Mesendoderm (in vitro differentiated cells): ENCODE data around the gene LELP1.
"Not testable (repeated sequence)": the region's sequence is repeated elsewhere in the genome, so short reads cannot be mapped to it uniquely, and the experiment has no call there.

Experiments
- DNase-seq: peaks from one replicate; pipeline ENCODE4 v3.0.0; 2013
- H2AK5ac ChIP-seq: 2 replicates; pipeline ENCODE4 v1.6.1; 2013; ENCODE audit warnings: low read length, inconsistent platforms
- H2BK120ac ChIP-seq: 2 replicates; pipeline ENCODE4 v1.6.1; 2013; ENCODE audit warnings: low read depth, mild to moderate bottlenecking, low read length, moderate library complexity, mixed read lengths
- H2BK15ac ChIP-seq: replicated peaks from 2 replicates; pipeline ENCODE4 v1.6.1; 2013; ENCODE audit warnings: low read depth, mild to moderate bottlenecking, moderate library complexity
- H2BK5ac ChIP-seq: 2 replicates; pipeline ENCODE4 v1.6.1; 2013; ENCODE audit warnings: low read length, inconsistent platforms
- H3K18ac ChIP-seq: 2 replicates; pipeline ENCODE4 v1.6.1; 2013; ENCODE audit warnings: mild to moderate bottlenecking, low read length, mixed read lengths
- H3K23ac ChIP-seq: one replicate; pipeline ENCODE4 v1.6.1; 2013; ENCODE audit warnings: low read length
- H3K27ac ChIP-seq: 2 replicates; pipeline ENCODE4 v1.5.1; 2013; ENCODE audit warnings: low read depth, mild to moderate bottlenecking, inconsistent platforms, low read length, moderate library complexity
- H3K27me3 ChIP-seq: 2 replicates; pipeline ENCODE4 v1.6.1; 2013; ENCODE audit warnings: low read length, control low read depth, mild to moderate bottlenecking, inconsistent platforms; ENCODE audit not compliant: insufficient read depth, poor library complexity
- H3K36me3 ChIP-seq: 2 replicates; pipeline ENCODE4 v1.6.1; 2013; ENCODE audit warnings: low read length, inconsistent platforms; ENCODE audit not compliant: control insufficient read depth, insufficient read depth
- H3K4ac ChIP-seq: one replicate; pipeline ENCODE4 v1.6.1; 2013; ENCODE audit warnings: low read depth, mild to moderate bottlenecking, low read length, moderate library complexity
- H3K4me1 ChIP-seq: 2 replicates; pipeline ENCODE4 v1.6.1; 2013; ENCODE audit warnings: low read depth, low read length, inconsistent platforms; ENCODE audit not compliant: control insufficient read depth
- H3K4me2 ChIP-seq: 2 replicates; pipeline ENCODE4 v1.6.1; 2013; ENCODE audit warnings: low read length
- H3K4me3 ChIP-seq: 2 replicates; pipeline ENCODE4 v1.5.1; 2013; ENCODE audit warnings: mild to moderate bottlenecking, low read length
- H3K56ac ChIP-seq: one replicate; pipeline ENCODE4 v1.6.1; 2013; ENCODE audit warnings: low read length
- H3K79me1 ChIP-seq: 2 replicates; pipeline ENCODE4 v1.6.1; 2013; ENCODE audit warnings: low read length, inconsistent platforms
- H3K79me2 ChIP-seq: 2 replicates; pipeline ENCODE4 v1.6.1; 2013; ENCODE audit warnings: mild to moderate bottlenecking, low read length; ENCODE audit not compliant: control insufficient read depth, insufficient read depth
- H3K9ac ChIP-seq: 2 replicates; pipeline ENCODE4 v1.6.1; 2013; ENCODE audit warnings: low read length, inconsistent platforms
- H4K5ac ChIP-seq: one replicate; pipeline ENCODE4 v1.6.1; 2013; ENCODE audit warnings: low read length
- H4K8ac ChIP-seq: one replicate; pipeline ENCODE4 v1.6.1; 2013; ENCODE audit warnings: low read depth, mild to moderate bottlenecking, control low read depth, low read length, moderate library complexity
- WGBS: extraction: QIAGEN DNeasy Blood & Tissue Kit; methylation state at CpG from one replicate; pipeline ENCODE4 v1.1.7; 2013; ENCODE audit warnings: low lambda C conversion rate, missing lambda C conversion rate; ENCODE audit not compliant: insufficient coverage; ENCODE audit errors: extremely low coverage; 5-methylcytosine and 5-hydroxymethylcytosine counted together

Gene LELP1

DNA sequence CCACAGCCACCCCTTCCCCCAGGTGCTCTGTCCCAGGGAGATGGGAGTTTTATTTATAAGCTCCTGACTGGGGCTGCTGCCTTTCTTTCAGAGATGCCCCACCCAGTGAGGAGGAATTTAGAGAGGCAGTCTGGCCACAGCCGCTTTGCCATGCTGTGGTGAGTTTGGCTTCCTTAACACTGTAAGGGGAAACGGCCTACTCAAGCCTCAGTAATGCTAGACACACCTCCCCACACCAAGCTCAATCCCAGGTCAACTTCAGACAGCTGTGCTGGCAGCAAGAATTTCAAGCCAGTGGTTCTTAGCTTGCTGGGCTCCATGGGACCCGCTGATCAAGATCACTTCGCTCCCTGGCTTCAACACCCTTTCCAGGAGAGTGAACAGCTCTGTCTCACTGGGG is 14.9 kb upstream of the LELP1 start:
- H3K9ac ChIP-seq, H2BK120ac ChIP-seq, H2AK5ac ChIP-seq, H4K5ac ChIP-seq, H3K23ac ChIP-seq, H3K4me3 ChIP-seq, H3K18ac ChIP-seq, DNase-seq, H3K27ac ChIP-seq, H3K27me3 ChIP-seq, H3K36me3 ChIP-seq, H2BK15ac ChIP-seq, H3K4me2 ChIP-seq, H3K56ac ChIP-seq, H3K4me1 ChIP-seq, H3K4ac ChIP-seq, H2BK5ac ChIP-seq, H4K8ac ChIP-seq, H3K79me2 ChIP-seq, H3K79me1 ChIP-seq: not testable (repeated sequence)
- no CpG with 5 or more reads among the region's 4 CpGs for WGBS

DNA sequence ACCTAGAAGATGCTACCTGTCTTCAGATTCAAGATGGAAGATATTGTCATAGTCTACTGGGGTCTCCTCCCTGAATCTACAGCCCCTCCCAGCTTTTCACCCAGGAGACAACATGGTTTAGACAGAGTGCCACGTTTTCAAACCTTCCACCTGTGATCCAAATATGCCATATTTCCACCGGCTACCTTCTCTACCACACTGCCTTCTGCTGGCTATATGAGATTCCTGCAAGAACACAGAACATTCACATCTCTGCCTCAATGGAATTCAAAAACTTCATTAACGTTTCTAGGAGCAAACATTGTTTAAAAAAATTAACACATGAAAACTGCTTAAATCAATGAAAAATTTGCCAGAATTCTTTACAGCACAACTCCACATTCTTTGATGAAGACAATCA is 12.9 kb upstream of the LELP1 start:
- no peaks in the 10 kb centered on the region for H3K4me1 ChIP-seq
- H3K4me2 ChIP-seq, result no peak overlapping the region
- H2BK5ac ChIP-seq, result no peak overlapping the region
- H2BK120ac ChIP-seq, result no peak overlapping the region
- no CpG with 5 or more reads among the region's 3 CpGs for WGBS
- no peak overlapping the region for H3K4ac ChIP-seq
- H2BK15ac ChIP-seq, result no peak overlapping the region
- no peak overlapping the region for H3K56ac ChIP-seq
- no peak overlapping the region for H3K4me3 ChIP-seq
- no peaks in the 10 kb centered on the region for H3K27me3 ChIP-seq
- no peak overlapping the region for H3K18ac ChIP-seq
- no peaks in the 10 kb centered on the region for H3K79me2 ChIP-seq
- H3K79me1 ChIP-seq, result no peaks in the 10 kb centered on the region
- H4K5ac ChIP-seq, result no peak overlapping the region
- H3K23ac ChIP-seq, result no peak overlapping the region
- H3K36me3 ChIP-seq, result no peaks in the 10 kb centered on the region
- H2AK5ac ChIP-seq, result no peak overlapping the region
- no peak overlapping the region for H3K27ac ChIP-seq
- H4K8ac ChIP-seq, result no peak overlapping the region
- peak; percentile 39 for DNase-seq
- no peak overlapping the region for H3K9ac ChIP-seq

DNA sequence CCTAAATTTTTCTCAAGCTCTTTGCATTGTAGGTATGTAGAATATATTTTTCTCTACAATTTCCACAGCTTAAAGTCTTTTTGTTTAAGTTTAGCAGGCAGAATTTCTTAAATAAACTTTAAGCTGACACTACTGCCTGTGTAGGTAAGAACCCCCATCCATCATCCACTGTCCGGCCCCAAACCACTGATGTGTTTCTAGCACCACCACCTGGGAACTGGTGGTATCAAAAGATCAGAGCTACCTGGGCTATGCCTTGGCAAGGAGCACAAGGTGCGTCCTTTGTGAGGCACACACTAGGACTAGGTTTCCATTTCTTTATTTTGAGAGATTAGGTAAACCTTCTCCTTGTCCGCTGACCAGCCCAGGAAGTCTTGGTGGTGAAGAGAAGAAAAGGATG is 10.5 kb upstream of the LELP1 start:
- no CpG with 5 or more reads among the region's 3 CpGs for WGBS
- H3K9ac ChIP-seq, result no peak overlapping the region
- H3K79me1 ChIP-seq, result no peaks in the 10 kb centered on the region
- H3K4ac ChIP-seq, result no peak overlapping the region
- no peak overlapping the region for H2BK120ac ChIP-seq
- peak; percentile 73 for DNase-seq
- H4K5ac ChIP-seq, result no peak overlapping the region
- no peak overlapping the region for H3K27ac ChIP-seq
- no peak overlapping the region for H3K4me3 ChIP-seq
- no peak overlapping the region for H2BK15ac ChIP-seq
- no peak overlapping the region for H3K4me2 ChIP-seq
- no peaks in the 10 kb centered on the region for H3K36me3 ChIP-seq
- no peak overlapping the region for H2BK5ac ChIP-seq
- H3K18ac ChIP-seq, result no peak overlapping the region
- H3K79me2 ChIP-seq, result no peaks in the 10 kb centered on the region
- no peak overlapping the region for H2AK5ac ChIP-seq
- no peaks in the 10 kb centered on the region for H3K4me1 ChIP-seq
- no peak overlapping the region for H3K23ac ChIP-seq
- H3K27me3 ChIP-seq, result no peaks in the 10 kb centered on the region
- no peak overlapping the region for H4K8ac ChIP-seq
- H3K56ac ChIP-seq, result no peak overlapping the region

DNA sequence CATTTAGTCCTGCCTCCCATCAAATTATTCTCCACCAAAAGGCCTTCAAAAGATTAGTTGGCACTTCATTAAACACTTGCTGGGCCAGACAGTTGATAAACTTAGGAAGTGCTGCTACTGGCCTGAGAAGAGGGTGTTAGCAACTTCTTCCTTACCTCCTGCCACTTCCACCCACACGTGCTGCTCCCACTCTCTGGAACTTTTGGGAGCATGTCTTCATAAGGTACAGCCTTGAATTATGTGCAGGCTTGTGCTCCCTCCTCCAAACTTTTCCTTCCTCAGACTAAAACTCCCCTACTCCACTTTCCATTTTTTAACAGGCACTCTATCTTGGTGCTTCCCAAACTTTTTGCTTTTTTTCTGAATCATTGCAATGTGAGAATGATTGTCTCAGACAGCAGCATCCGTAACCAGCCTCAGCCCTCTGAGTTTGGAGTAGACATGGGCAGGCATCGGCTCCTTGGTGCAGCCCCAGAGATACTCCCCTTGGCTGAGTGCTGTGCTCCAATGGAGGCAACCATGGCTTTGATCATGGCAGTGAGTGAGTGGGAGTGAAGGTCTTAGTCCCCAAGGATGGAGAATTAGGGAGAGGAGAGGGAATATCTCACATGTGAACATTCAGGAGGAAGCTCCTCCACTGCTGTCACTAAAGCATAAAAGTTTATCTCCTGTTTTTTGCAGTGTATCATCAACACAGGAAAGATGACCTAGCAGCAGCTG is 8.7 kb upstream of the LELP1 start:
- no peaks in the 10 kb centered on the region for H3K79me2 ChIP-seq
- H2BK5ac ChIP-seq, result no peak overlapping the region
- H3K4me1 ChIP-seq, result no peaks in the 10 kb centered on the region
- H4K8ac ChIP-seq, result no peak overlapping the region
- no peak overlapping the region for H4K5ac ChIP-seq
- no peak overlapping the region for H3K4ac ChIP-seq
- no peak overlapping the region for H3K23ac ChIP-seq
- no peaks in the 10 kb centered on the region for H3K79me1 ChIP-seq
- H3K56ac ChIP-seq, result no peak overlapping the region
- H2BK120ac ChIP-seq, result no peak overlapping the region
- no peak overlapping the region for H3K4me2 ChIP-seq
- H3K27me3 ChIP-seq, result no peaks in the 10 kb centered on the region
- H3K9ac ChIP-seq, result no peak overlapping the region
- H3K27ac ChIP-seq, result no peak overlapping the region
- no peak overlapping the region for H2AK5ac ChIP-seq
- no CpG with 5 or more reads among the region's 3 CpGs for WGBS
- no peak overlapping the region for H2BK15ac ChIP-seq
- no peak for DNase-seq
- no peak overlapping the region for H3K18ac ChIP-seq
- H3K4me3 ChIP-seq, result no peak overlapping the region
- H3K36me3 ChIP-seq, result no peaks in the 10 kb centered on the region

DNA sequence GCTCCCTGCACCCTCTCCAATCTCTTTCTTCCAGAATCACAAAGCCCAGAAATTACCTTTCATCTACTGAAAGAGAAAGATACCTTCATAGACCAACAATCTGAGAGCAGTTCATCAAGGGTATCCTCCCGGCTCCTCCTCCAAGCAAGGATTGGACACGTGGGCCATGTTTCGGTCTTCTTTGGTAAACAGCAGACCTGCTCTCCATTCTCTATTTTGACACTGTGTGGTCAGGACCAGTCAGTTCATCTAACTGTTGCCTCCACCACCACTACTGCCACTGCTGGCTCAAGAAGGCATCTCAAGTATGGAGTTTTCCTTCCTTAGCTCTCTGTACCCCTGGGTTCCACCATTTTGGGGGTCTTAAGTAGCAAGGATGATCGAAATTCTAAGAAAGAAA is 8.0 kb upstream of the LELP1 start:
- Histone ChIP-seq H3K27ac (no peak overlapping the region), H3K23ac (no peak overlapping the region), H4K5ac (no peak overlapping the region), H3K4me3 (no peak overlapping the region), H3K4ac (no peak overlapping the region), H3K27me3 (no peaks in the 10 kb centered on the region), H3K9ac (no peak overlapping the region), H3K79me2 (no peaks in the 10 kb centered on the region), H3K4me2 (no peak overlapping the region), H3K56ac (no peak overlapping the region), H2BK120ac (no peak overlapping the region), H3K79me1 (no peaks in the 10 kb centered on the region), H3K36me3 (no peaks in the 10 kb centered on the region), H3K4me1 (no peaks in the 10 kb centered on the region), H2AK5ac (no peak overlapping the region), H2BK5ac (no peak overlapping the region), H4K8ac (no peak overlapping the region), H2BK15ac (no peak overlapping the region), H3K18ac (no peak overlapping the region)
- no peak for DNase-seq
- no CpG with 5 or more reads among the region's 4 CpGs for WGBS

DNA sequence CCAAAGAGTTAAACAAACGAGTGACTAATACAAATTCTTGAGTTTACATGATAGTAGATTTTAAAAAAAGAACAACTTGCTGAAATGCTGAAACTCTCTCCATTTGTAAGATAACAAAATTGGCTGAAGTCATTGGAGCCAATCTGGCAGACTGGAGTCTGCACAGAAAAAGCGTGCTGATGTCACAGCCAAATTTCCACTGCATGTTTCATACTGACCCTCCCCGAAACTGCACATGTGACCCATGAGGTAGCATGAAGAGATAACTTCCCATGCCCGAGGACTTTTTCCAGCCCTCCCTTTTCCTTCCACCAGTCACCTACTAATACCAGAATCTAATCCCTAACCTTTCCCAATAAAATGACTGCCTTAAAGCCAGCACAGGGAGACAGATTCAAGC is 1.2 kb upstream of the LELP1 start:
- H4K5ac ChIP-seq, result no peak overlapping the region
- WGBS, result no CpG with 5 or more reads among the region's 4 CpGs
- no peak overlapping the region for H2BK120ac ChIP-seq
- no peaks in the 10 kb centered on the region for H3K79me2 ChIP-seq
- no peaks in the 10 kb centered on the region for H3K36me3 ChIP-seq
- H3K4ac ChIP-seq, result no peak overlapping the region
- no peak overlapping the region for H3K27ac ChIP-seq
- H3K18ac ChIP-seq, result no peak overlapping the region
- DNase-seq, result no peak
- H3K4me2 ChIP-seq, result no peak overlapping the region
- H4K8ac ChIP-seq, result no peak overlapping the region
- no peak overlapping the region for H3K9ac ChIP-seq
- no peak overlapping the region for H2BK15ac ChIP-seq
- no peaks in the 10 kb centered on the region for H3K27me3 ChIP-seq
- H2AK5ac ChIP-seq, result no peak overlapping the region
- no peak overlapping the region for H3K23ac ChIP-seq
- no peak overlapping the region for H3K4me3 ChIP-seq
- no peak overlapping the region for H2BK5ac ChIP-seq
- no peak overlapping the region for H3K56ac ChIP-seq
- H3K4me1 ChIP-seq, result no peaks in the 10 kb centered on the region
- H3K79me1 ChIP-seq, result no peaks in the 10 kb centered on the region
